BJ (cell line): Measurements from ENCODE around the gene UBE2QL1. TPM values are rescaled to one million over a fixed set of nuclear protein-coding genes. Genes with fewer than 3 reads are reported as not detected.

Source experiments
- CTCF ChIA-PET: fragments of 350-600 bp; formaldehyde crosslinking; extraction: SDS; loops from one replicate; lab custom pipeline; 2021; ENCODE audit warnings: antibody characterized with exemption, inconsistent platforms; lab: Yijun Ruan, JAX
- POLR2A ChIA-PET: fragments of 300-600 bp; sonication (Branson Sonifier 250); formaldehyde crosslinking; extraction: SDS; loops from one replicate; lab custom pipeline; 2021; ENCODE audit warnings: antibody characterized with exemption; lab: Charles Lee
- DNase-seq: peaks from one replicate; pipeline ENCODE4 v3.0.0-alpha.2; 2011; ENCODE audit warnings: low read depth
- H3K27me3 ChIP-seq: 2 replicates; pipeline ENCODE4 v1.6.0; 2011; ENCODE audit warnings: low read length; ENCODE audit not compliant: control insufficient read depth, insufficient read depth
- H3K36me3 ChIP-seq: 2 replicates; pipeline ENCODE4 v1.5.1; 2011; ENCODE audit warnings: low read length; ENCODE audit not compliant: control insufficient read depth, insufficient read depth
- H3K4me3 ChIP-seq: 2 replicates; pipeline ENCODE4 v1.5.1; 2011; ENCODE audit warnings: low read depth, mild to moderate bottlenecking, control low read depth, low read length
- polyA minus RNA-seq: library from RNA; depleted of rRNA, polyadenylated mRNA; stranded (reverse); fragments of >200 nt; gene quantifications from 2 replicates; pipeline ENCODE4 v1.2.3, GENCODE V29; 2011; rRNA and poly(A)+ RNA removed
- polyA plus RNA-seq: library from polyadenylated mRNA; depleted of rRNA; stranded (reverse); fragments of >200 nt; gene quantifications from 2 replicates; pipeline ENCODE4 v1.2.3, GENCODE V29; 2011; rRNA removed
- TF ChIP-seq, protein P1 (sequence below): IDR thresholded peaks from 2 replicates; pipeline ENCODE4 v1.5.1; 2011; ENCODE audit warnings: low read depth, mild to moderate bottlenecking, control low read depth, inconsistent platforms, low read length, moderate library complexity; ENCODE audit not compliant: insufficient read depth

The UBE2QL1 gene
- polyA plus RNA-seq (not detected in 2 replicates), polyA minus RNA-seq (0.05 TPM in 1 of 2 replicates, not detected in the other)

DNA sequence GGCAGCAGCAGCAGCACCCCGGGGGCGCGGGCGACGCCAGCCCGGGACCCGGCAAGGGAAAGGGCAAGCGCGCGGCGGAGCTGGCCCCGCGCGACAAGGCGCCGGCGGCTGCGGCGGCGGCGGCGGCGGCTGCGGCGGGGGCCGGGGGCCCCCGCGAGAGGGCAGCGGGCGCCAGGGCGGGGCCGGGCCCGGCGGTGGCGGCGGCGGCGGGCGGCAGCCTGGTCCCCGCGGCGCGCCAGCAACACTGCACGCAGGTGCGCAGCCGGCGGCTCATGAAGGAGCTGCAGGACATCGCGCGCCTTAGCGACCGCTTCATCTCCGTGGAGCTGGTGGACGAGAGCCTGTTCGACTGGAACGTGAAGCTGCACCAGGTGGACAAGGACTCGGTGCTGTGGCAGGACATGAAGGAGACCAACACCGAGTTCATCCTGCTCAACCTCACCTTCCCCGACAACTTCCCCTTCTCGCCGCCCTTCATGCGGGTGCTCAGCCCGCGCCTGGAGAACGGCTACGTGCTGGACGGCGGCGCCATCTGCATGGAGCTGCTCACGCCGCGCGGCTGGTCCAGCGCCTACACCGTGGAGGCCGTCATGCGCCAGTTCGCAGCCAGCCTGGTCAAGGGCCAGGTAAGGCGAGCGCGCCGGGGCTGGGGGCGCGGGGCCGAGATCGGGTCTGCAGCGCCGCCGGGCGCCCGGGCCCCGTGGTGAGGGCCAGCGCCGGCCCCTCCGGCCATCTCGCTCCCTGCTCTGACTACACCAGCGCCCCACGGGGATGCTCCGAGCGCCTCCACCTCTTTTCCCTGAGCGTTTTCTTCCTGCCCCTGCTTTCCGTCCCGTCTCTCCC is at the start of gene UBE2QL1:
Gene UBE2QL1, plus strand, starts transcription at position 238 of the 843 bp plus-strand sequence. Its CDS starts 35 bp downstream, at position 273.
- ChIA-PET POLR2A (no interaction called here), CTCF (no interaction called here)
- Histone ChIP-seq H3K27me3 (peaks cover 13% of the 10 kb centered on the region), H3K4me3 (no peak within 1 kb of the TSS), H3K36me3 (no peaks in the 10 kb centered on the region)
- TF ChIP-seq, protein P1, sequence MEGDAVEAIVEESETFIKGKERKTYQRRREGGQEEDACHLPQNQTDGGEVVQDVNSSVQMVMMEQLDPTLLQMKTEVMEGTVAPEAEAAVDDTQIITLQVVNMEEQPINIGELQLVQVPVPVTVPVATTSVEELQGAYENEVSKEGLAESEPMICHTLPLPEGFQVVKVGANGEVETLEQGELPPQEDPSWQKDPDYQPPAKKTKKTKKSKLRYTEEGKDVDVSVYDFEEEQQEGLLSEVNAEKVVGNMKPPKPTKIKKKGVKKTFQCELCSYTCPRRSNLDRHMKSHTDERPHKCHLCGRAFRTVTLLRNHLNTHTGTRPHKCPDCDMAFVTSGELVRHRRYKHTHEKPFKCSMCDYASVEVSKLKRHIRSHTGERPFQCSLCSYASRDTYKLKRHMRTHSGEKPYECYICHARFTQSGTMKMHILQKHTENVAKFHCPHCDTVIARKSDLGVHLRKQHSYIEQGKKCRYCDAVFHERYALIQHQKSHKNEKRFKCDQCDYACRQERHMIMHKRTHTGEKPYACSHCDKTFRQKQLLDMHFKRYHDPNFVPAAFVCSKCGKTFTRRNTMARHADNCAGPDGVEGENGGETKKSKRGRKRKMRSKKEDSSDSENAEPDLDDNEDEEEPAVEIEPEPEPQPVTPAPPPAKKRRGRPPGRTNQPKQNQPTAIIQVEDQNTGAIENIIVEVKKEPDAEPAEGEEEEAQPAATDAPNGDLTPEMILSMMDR = no peak
- DNase-seq = no peak

DNA sequence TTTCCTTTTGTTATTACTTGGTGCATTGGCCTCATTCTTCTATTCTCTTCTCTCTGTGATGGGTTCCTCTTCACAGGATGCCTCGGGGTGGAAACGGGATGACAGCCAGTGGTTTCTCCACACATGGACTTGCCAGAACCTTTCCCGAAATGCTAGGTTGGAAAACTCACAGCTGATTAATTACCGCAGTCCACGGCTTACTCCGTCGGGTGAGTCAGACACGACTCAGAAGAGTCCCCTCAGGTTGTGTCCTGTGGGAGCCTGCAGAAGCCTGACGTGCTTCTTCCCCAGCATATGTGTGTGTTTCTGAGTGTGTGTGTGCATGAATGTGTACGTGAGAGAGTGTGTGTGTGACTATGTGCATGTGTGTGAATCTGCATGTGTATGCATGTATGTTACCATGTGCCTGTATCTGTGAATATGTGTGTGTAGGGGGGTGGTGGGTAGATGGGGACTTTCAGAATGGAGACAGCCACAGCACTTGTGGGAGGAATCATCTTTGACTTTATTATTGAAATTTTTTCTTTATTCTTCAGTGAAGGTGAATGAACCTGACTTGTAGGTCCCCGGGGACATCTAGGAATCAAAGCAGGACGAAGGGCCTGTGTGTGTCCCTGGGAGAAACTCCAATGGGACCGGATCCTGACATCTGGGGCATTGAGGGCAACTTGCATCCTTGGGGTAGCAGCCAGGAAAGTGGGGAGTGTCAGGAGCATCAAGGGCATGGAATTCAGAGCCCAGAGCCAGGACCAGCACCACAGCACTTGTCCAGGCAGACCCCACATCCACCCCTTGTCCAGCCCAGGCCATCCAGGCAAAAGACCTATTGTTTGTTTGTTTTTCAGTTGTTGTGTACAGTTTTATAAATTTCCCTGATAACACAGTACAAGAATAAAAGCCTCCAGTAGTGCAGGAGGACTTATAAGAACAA is 48.4 kb upstream of the UBE2QL1 start:
- CTCF ChIA-PET = no interaction called here
- TF ChIP-seq, protein P1 = no peak
- Histone ChIP-seq H3K4me3 (no peak overlapping the region), H3K27me3 (no peaks in the 10 kb centered on the region), H3K36me3 (no peaks in the 10 kb centered on the region)
- peak; percentile 35 for DNase-seq
- POLR2A ChIA-PET = no interaction called here

DNA sequence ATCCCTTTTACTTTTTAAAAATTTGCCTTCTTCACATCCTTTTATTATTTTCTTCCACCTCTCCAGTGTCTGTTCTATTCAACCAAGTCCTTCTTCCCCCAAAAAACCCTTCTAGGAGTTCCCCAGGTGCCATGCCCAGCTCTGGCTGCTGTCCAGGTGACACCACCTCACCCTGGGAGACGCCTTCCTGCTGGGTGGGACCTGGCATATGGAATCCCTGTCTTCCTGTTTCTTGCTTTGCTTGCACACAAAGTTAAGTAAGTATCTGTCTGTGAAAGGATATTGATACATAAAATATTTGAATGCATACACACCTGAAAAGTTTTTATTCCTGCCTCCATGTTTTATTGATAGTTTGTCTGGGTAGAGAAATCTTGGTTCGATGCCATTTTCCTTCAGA is 47.2 kb upstream of the UBE2QL1 start:
- CTCF ChIA-PET = no interaction called here
- no peaks in the 10 kb centered on the region for H3K27me3 ChIP-seq
- POLR2A ChIA-PET = no interaction called here

GRCh38 chr5:6402939-6403338 is 45.7 kb upstream of the UBE2QL1 start:
- Histone ChIP-seq H3K36me3 (no peaks in the 10 kb centered on the region), H3K4me3 (no peak overlapping the region), H3K27me3 (no peaks in the 10 kb centered on the region)
- ChIA-PET CTCF (no interaction called here), POLR2A (interaction anchor here (0.6 kb wide), 1 partner anchor 35 kb away, joined by 11 read pairs; no protein-coding TSS in a partner anchor)
- DNase-seq = peak; percentile 21
- TF ChIP-seq, protein P1 = no peak

More for the DNA sequence above, 47.2 kb upstream of the UBE2QL1 start:
- TF ChIP-seq, protein P1 = no peak
- H3K4me3 ChIP-seq = no peak overlapping the region
- no peaks in the 10 kb centered on the region for H3K36me3 ChIP-seq
- DNase-seq = no peak
